Measurements from ENCODE around the gene LMBR1L.

- TF ChIP-seq POLR2A (IDR thresholded peaks at IDR 0.05): no peak
- TF ChIP-seq CTCF (IDR thresholded peaks at IDR 0.05): no peak
Measured at GRCh38 chr12:49054096-49054495, 56.6 kb downstream of the LMBR1L start.
